GM12878 (cell line): ENCODE measurements around the gene FBXL17. TPM values are rescaled to one million over a fixed set of nuclear protein-coding genes. Genes with fewer than 3 reads are reported as not detected.
A peak's percentile ranks its signal among the peaks of the same experiment; 100 is the strongest.

Experiments
- ATAC-seq: fragments of 200-7000 bp; cut with Tn5 transposase; 3 replicates; pipeline ENCODE4 v1.9.1; 2020; ENCODE audit warnings: mild to moderate bottlenecking, moderate library complexity
- BruUV-seq: library from RNA; stranded (reverse); fragments of 400-500 nt; replicated peaks from 2 replicates; lab custom pipeline; 2021; lab: Mats Ljungman, UMichigan
- CTCF ChIA-PET: fragments of 300-600 bp; sonication (Branson Sonifier 250); formaldehyde crosslinking; extraction: SDS; loops from one replicate; lab custom pipeline; 2021; ENCODE audit warnings: inconsistent platforms; lab: Yijun Ruan, JAX
- POLR2A ChIA-PET: fragments of 350-600 bp; formaldehyde crosslinking; extraction: SDS; loops from one replicate; lab custom pipeline; 2021; ENCODE audit warnings: inconsistent platforms; lab: Charles Lee
- RAD21 ChIA-PET: fragments of 300-600 bp; sonication (Branson Sonifier 250); formaldehyde crosslinking; loops from one replicate; lab custom pipeline; 2023; ENCODE audit warnings: antibody characterized with exemption; ENCODE audit not compliant: unreplicated experiment; lab: Charles Lee
- SMC1A ChIA-PET: fragments of 300-600 bp; sonication (Branson Sonifier 250); formaldehyde crosslinking; loops from one replicate; lab custom pipeline; 2023; ENCODE audit not compliant: unreplicated experiment, uncharacterized antibody; lab: Charles Lee
- DNase-seq: peaks from one replicate; pipeline ENCODE4 v3.0.0-alpha.2; 2011; ENCODE audit warnings: low read depth, low spot score
- FAIRE-seq: peaks from 3 replicates; lab custom pipeline; 2011; peaks lifted over from hg19 to GRCh38; lab: Jason Lieb, UNC
- H2AFZ ChIP-seq: 2 replicates; pipeline ENCODE4 v1.6.0; 2011; ENCODE audit warnings: low read depth, low read length, control low read depth; ENCODE audit not compliant: control insufficient read depth
- H3K27ac ChIP-seq: 2 replicates; pipeline ENCODE4 v1.5.1; 2011; ENCODE audit warnings: control low read depth; ENCODE audit not compliant: control insufficient read depth, insufficient read depth
- H3K27me3 ChIP-seq, 2 experiments: replicated peaks in 1 of 2; 2 replicates each; pipeline versions ENCODE4 v1.6.0 to v1.6.1; 2011; ENCODE audit warnings: low read length in 1 of 2; ENCODE audit not compliant: control insufficient read depth in 2 of 2, insufficient read depth in 2 of 2
- H3K36me3 ChIP-seq, 2 experiments: 2 replicates each; pipeline ENCODE4 v1.5.1; 2011; ENCODE audit warnings: low read length in 1 of 2; ENCODE audit not compliant: control insufficient read depth in 2 of 2, insufficient read depth in 2 of 2
- H3K4me1 ChIP-seq: 2 replicates; pipeline ENCODE4 v1.6.1; 2011; ENCODE audit warnings: mild to moderate bottlenecking, low read length, moderate library complexity, mixed read lengths; ENCODE audit not compliant: control insufficient read depth, insufficient read depth
- H3K4me2 ChIP-seq: 2 replicates; pipeline ENCODE4 v1.6.0; 2011; ENCODE audit warnings: control low read depth; ENCODE audit not compliant: control insufficient read depth, insufficient read depth
- H3K4me3 ChIP-seq: fragments of 200-600 bp; sonication (generic); 2 replicates; pipeline ENCODE4 v1.5.1; 2016
- H3K79me2 ChIP-seq: 2 replicates; pipeline ENCODE4 v1.6.0; 2011; ENCODE audit warnings: low read length; ENCODE audit not compliant: control insufficient read depth, insufficient read depth
- H3K9ac ChIP-seq: 2 replicates; pipeline ENCODE4 v1.8.0; 2011; ENCODE audit warnings: low read length, control low read depth, mixed read lengths; ENCODE audit not compliant: control insufficient read depth, insufficient read depth
- H3K9me3 ChIP-seq: replicated peaks from 3 replicates; pipeline ENCODE4 v1.5.1; 2011; ENCODE audit warnings: mild to moderate bottlenecking, low read length; ENCODE audit not compliant: control insufficient read depth, insufficient read depth
- H4K20me1 ChIP-seq: 2 replicates; pipeline ENCODE4 v1.6.0; 2011; ENCODE audit not compliant: control insufficient read depth, insufficient read depth
- CTCF ChIP-seq, 3 experiments: IDR thresholded peaks in 2 of 3; conservative IDR thresholded peaks in 1 of 3; 2 replicates each; pipeline ENCODE4 v1.5.1; 2011; ENCODE audit warnings: low read depth in 3 of 3, low read length in 3 of 3, mild to moderate bottlenecking in 3 of 3, control low read depth in 2 of 3, moderate library complexity in 2 of 3, inconsistent platforms in 1 of 3, mixed read lengths in 1 of 3; ENCODE audit not compliant: control insufficient read depth in 2 of 3, insufficient read depth in 1 of 3; ENCODE audit errors: extremely low read depth in 1 of 3
- EP300 ChIP-seq, 2 experiments: fragments of 150-350 bp in 1 of 2; IDR thresholded peaks; 2 replicates each; pipeline ENCODE4 v1.6.1; 2011 to 2012; ENCODE audit warnings: low read depth in 2 of 2, low read length in 2 of 2, borderline replicate concordance in 1 of 2, improper control_type of control experiment in 1 of 2, inconsistent platforms in 1 of 2; ENCODE audit not compliant: control insufficient read depth in 1 of 2
- HCFC1 ChIP-seq: fragments of 150-350 bp; IDR thresholded peaks from 2 replicates; pipeline ENCODE4 v1.6.1; 2014; ENCODE audit warnings: low read length
- LARP7 ChIP-seq: fragments of 450-650 bp; IDR thresholded peaks from 2 replicates; pipeline ENCODE4 v1.6.1; 2017; ENCODE audit warnings: mild to moderate bottlenecking
- RAD21 ChIP-seq: IDR thresholded peaks from 2 replicates; pipeline ENCODE4 v1.6.1; 2011; ENCODE audit warnings: mild to moderate bottlenecking, low read depth, low read length, moderate library complexity; ENCODE audit not compliant: insufficient read depth
- SMC3 ChIP-seq: IDR thresholded peaks from 2 replicates; pipeline ENCODE4 v1.6.1; 2011; ENCODE audit warnings: low read length, improper control_type of control experiment, borderline replicate concordance
- WGBS: methylation state at CpG from one replicate; pipeline ENCODE4 v1.1.6; 2016; ENCODE audit warnings: low lambda C conversion rate; ENCODE audit not compliant: insufficient replicate concordance, insufficient coverage; ENCODE audit errors: missing lambda C conversion rate; 5-methylcytosine and 5-hydroxymethylcytosine counted together
- in situ Hi-C: fragments of 300-500 bp; cut with MboI; formaldehyde crosslinking; loops from 9 replicates; pipeline ENCODE4 v1.14.3; 2018; ENCODE audit warnings: mixed read lengths
- intact Hi-C: fragments of 100-400 bp; cut with micrococcal nuclease; formaldehyde crosslinking; loops from one replicate; pipeline ENCODE4 v1.14.2; 2022; ENCODE audit not compliant: unreplicated experiment
- polyA plus RNA-seq, 11 experiments: library from polyadenylated mRNA; depleted of rRNA in 4 of 11; unstranded in 6 of 11; stranded (reverse) in 5 of 11; fragments of >200 nt; fragmentation: Nextera tagmentation in 4 of 11; fragmentation: Illumina TruSeq in 1 of 11; extraction: Ambion mirVana in 4 of 11; extraction: Trizol in 1 of 11; gene quantifications; 1 replicate in 1 of 11; 2 replicates in 10 of 11; pipeline versions ENCODE4 v1.2.1 to v1.2.3, GENCODE V29; 2011 to 2016; ENCODE audit warnings: inconsistent platforms in 2 of 11, missing spikeins in 2 of 11, low read depth in 1 of 11
- total RNA-seq, 4 experiments: library from RNA; depleted of rRNA in 3 of 4; stranded (reverse); fragments of >200 nt in 3 of 4; fragmentation: Illumina TruSeq in 1 of 4; extraction: Trizol in 1 of 4; gene quantifications; 2 replicates each; pipeline versions ENCODE4 v1.2.1 to v1.2.3, GENCODE V29; 2013 to 2021

The FBXL17 gene
- total and polyA plus RNA-seq, 10 of the 15 experiments (the other 5 are each of a cell fraction or from before 2014, with no cell fraction given) = 0.88 to 9.0 (median 4.4) TPM

- Histone ChIP-seq H3K9me3 (no peaks in the 10 kb centered on the region), H3K79me2 (no peaks in the 10 kb centered on the region), H2AFZ (no peak overlapping the region), H4K20me1 (no peaks in the 10 kb centered on the region), H3K9ac (no peak overlapping the region), H3K4me3 (no peak overlapping the region), H3K4me1 (no peaks in the 10 kb centered on the region), H3K27ac (no peak overlapping the region), H3K36me3 (no peaks in the 10 kb centered on the region), H3K4me2 (no peak overlapping the region), H3K27me3 (no peaks in the 10 kb centered on the region)
- RAD21 ChIA-PET = interaction anchor here (0.6 to 2.5 kb wide), 15 partner anchors 11 to 1250 kb away, joined by 3 to 81 read pairs (median 3); no protein-coding TSS in a partner anchor
- in situ Hi-C loops (loop anchor here (5.0 kb wide), 1 partner anchor 88 kb away; no protein-coding TSS in a partner anchor), intact Hi-C loops (loop anchor here (1.0 to 10.0 kb wide), 5 partner anchors 77 to 771 kb away; partner anchors contain the start of gene EFNA5)
- CTCF ChIA-PET = interaction anchor here (0.5 to 7.6 kb wide), 28 partner anchors 11 to 685 kb away, joined by 3 to 142 read pairs (median 3); partner anchors contain the start of gene FBXL17
- POLR2A ChIA-PET = interaction anchor here (1.2 kb wide), 1 partner anchor 87 kb away, joined by 3 read pairs; no protein-coding TSS in a partner anchor
- whole genome bisulfite sequencing = 91% methylated on average over 2 of the region's 2 CpGs
- FAIRE-seq (peak; percentile 44), ATAC-seq (peak; percentile 86), DNase-seq (peak; percentile 5)
- BruUV-seq = no TSS peak
- SMC1A ChIA-PET = interaction anchor here (0.6 to 4.9 kb wide), 13 partner anchors 8 to 1938 kb away, joined by 3 to 88 read pairs (median 4); no protein-coding TSS in a partner anchor
- TF ChIP-seq EP300 (IDR thresholded peaks at IDR 0.05; ENCODE audit: borderline replicate concordance in 1 of 2, control insufficient read depth in 1 of 2, low read depth in 2 of 2, low read length in 2 of 2) = no peak
- TF ChIP-seq SMC3 = peak; percentile 37; the same call in 1 of the 2 replicates
- TF ChIP-seq LARP7 = no peak
- peak; percentile 48 for TF ChIP-seq RAD21
- peak; percentile 19 to 55 (median 30); a peak in 3 of 6 replicates for TF ChIP-seq CTCF (IDR thresholded peaks at IDR 0.05 in 2 of 3, conservative IDR thresholded peaks at IDR 0.05 in 1 of 3; ENCODE audit: control insufficient read depth in 2 of 3, extremely low read depth in 1 of 3, insufficient read depth in 1 of 3, low read depth in 3 of 3, low read length in 3 of 3)
- no peak for TF ChIP-seq HCFC1
Measured at GRCh38 chr5:108345541-108346171, 36.2 kb downstream of the FBXL17 start.
